HTR-8/SVneo (cell line): ENCODE data around the gene WWP2.
"Not testable (repeated sequence)": the region's sequence is repeated elsewhere in the genome, so short reads cannot be mapped to it uniquely, and the experiment has no call there.

Experiments used
- DNase-seq: peaks from one replicate; pipeline ENCODE4 v3.0.0; 2011; ENCODE audit warnings: low spot score, mixed read lengths; ENCODE audit not compliant: insufficient read length
- FAIRE-seq: peaks from 2 replicates; lab custom pipeline; 2011; peaks lifted over from hg19 to GRCh38; lab: Jason Lieb, UNC

WWP2 gene

DNA sequence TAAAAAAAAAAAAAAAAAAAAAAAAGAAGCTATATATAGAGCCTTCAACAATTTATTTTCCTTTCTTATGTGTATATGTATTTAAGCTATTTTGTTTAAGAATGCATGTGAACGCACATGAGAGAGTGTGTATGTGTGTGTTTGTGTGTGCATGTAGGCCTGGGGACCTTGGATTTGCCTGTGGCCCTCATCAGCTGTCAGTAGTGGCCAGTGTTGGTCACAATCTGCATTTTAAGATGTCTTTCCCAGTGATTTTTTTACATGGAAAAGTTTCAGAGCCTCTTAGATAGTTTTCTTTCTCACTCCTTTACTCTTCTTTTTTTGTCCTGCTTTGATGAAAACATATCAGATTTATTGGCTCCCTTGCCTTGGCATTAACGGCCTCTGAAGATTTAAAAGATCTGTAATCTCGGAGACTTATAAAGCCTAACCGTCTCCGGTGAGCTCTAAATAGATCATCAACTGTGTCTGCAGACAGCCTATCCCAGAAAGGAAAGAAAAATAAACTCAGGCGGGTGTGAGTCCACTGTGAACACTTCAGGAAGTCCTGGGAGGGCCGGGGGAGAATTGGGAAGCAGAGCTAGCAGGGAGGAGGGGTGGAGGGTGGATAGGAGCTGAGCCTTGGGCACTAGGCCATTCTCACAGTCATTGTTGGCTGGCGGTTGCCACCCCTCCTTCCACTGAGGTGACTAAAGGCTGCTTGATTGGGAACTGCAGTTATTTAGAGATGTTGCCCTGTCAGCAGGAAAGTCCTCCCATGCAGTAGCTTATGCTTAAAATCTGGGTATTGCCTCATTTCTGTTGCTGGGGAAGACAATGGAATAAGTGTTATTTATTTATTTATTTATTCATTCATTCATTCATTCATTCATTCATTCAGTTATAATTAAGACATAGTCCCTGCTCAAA, 86.8 kb downstream of the WWP2 start:
- FAIRE-seq (no peak), DNase-seq (peak; percentile 23)

DNA sequence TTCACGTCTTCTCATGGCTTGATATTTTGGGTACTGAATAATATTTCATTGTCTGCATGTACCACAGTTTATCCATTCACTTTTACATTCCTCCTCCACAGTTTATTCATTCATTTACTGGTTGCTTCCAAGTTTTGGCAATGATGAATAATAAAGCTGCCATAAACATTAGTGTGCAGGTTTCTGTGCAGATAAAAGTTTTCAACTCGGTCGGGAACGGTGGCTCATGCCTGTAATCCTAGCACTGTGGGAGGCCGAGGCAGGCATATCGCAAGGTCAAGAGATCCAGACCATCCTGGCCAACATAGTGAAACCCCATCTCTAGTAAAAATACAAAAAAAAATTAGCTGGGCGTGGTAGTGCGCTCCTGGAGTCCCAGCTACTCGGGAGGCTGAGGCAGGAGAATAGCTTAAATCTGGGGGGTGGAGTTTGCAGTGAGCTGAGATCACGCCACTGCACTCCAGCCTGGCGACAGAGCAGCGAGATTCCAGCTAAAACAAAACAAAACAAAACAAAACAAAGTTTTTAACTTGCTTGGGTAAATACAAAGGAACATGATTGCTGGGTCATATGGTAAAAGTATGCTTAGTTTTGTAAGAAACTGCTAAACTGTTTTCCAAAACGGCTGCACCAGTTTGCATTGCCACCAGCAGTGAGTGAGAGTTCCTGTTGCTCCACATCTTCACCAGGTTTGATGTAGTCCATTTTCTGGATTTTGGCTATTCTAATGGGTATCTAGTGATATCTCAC, 89.5 kb downstream of the WWP2 start:
- peak; percentile 55 for FAIRE-seq

DNA sequence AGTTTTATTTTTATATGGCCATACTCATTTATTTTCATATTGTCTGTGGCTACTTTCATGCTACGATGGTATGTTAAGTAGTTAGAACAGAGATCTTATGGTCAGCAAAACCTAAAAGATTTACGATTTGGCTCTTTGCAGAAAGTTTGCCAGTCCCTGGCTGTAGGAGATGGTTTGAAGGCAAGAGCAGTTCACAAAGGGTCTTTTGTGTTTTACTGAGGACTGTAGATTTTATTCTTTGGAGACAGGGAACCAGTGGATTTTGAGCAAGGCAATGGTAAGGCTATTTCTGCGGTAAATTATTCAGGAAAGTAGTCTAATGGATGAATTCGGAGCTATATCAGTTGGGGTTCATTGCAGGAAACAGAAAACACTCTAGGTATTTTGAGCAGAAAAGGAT, 90.7 kb downstream of the WWP2 start:
- DNase-seq: no peak
- no peak for FAIRE-seq

More for the DNA sequence above, 89.5 kb downstream of the WWP2 start:
- no peak for DNase-seq

GRCh38 chr16:69853481-69853880, 91.3 kb downstream of the WWP2 start:
- no peak for FAIRE-seq
- no peak for DNase-seq

DNA sequence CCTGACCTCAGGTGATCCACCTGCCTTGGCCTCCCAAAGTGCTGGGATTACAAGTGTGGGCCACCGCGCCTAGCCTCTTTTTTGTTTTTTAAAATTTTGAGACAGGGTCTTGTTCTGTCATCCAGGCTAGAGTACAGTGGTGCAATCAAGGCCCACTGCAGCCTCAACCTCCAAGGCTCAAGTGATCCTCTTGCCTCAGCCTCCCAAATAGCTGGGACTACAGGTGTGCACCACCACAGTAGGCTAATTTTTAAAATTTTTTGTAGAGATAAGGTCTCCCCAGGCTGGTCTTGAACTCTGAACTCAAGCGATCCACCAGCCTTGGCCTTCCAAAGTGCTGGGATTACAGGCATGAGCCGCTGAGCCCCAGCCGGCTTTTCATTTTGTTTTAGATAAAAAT, 92.6 kb downstream of the WWP2 start:
- not testable (repeated sequence) for FAIRE-seq, DNase-seq

GRCh38 chr16:69855592-69855991, 93.5 kb downstream of the WWP2 start:
- DNase-seq: no peak
- FAIRE-seq: no peak

DNA sequence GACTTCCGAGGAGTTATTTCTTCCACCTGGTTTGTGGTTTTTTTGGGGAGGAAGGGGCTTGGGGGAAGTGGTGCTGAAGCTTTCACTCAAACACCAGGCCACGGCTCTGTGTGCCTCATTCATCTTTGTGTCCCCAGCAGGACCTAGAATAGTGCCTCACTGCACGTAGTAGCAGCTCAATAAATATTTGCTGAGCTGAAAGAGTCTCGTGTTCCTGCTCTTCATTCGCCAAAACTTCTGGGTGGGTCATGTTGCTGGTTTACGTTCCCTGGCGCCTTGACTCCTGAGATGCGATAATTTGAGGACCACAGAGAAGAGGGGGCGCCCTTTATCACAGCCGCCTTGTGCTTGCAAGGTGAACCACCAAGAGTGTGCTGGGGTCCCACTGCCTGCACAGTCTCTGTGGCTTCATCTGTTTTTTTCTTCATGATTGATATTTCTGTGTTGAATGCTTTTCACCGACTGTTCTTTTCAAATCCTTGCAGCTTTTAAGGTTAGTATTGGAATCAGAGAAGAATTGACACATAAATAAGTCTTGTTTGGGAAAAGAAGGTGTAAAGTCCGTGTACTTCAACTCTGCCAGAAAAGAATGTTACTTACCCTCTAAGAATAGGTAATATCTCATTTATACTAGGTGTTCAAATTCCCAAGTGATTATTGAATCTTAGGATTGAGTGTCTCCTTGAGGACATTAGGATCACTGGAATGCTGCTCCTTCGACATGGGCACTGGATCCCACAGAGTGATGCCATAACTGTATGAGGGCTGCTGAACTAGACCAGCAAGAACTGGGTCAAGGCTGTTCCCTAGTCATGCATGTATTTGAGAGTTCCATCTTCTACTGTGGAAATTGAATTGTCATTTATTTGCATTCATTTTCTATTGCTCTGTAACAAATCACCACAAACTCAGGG, 96.3 kb downstream of the WWP2 start:
- no peak for FAIRE-seq
- DNase-seq: no peak

GRCh38 chr16:69859105-69859989, 97.2 kb downstream of the WWP2 start:
- FAIRE-seq: peak; percentile 80
- DNase-seq: peak; percentile 66

GRCh38 chr16:69860233-69861231, 98.4 kb downstream of the WWP2 start:
- FAIRE-seq: peak; percentile 68
- no peak for DNase-seq

GRCh38 chr16:69861292-69862030, 99.3 kb downstream of the WWP2 start:
- no peak for DNase-seq

DNA sequence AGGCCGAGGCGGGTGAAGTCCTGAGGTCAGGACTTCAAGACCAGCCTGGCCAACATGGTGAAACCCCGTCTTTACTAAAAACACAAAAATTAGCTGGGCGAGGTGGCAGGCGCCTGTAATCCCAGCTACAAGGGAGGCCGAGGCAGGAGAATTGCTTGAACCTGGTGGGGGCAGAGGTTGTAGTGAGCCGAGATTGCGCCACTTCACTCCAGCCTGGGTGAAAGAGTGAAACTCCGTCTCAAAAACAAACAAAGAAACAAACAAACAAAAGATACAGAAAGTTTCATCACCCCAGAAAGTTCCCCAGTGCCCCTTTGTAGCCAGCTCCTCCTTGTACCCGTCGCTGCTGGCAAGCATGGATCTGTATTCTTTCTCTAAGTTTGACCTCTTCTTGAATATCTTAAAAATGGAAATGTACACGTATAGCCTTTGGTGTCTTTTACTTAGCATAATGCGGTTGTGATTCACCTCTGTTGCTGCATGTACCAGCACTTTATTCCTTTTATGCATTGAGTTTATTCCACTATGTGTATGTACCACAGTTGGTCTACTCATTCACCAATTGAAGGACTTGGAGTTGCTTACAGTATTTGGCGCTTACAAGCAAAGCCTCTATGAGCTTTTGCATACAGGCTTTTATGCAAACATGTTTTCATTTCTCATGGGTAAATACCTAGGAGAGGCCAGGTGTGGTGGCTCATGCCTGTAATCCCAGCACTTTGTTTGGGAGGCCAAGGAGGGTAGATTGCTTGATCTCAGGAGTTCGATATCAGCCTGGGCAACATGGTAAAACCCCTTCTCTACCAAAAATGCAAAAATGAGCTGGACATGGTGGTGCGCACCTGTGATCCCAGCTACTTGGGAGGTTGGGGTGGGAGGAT, 101.5 kb downstream of the WWP2 start:
- DNase-seq (no peak), FAIRE-seq (no peak)

More at GRCh38 chr16:69861292-69862030, 99.3 kb downstream of the WWP2 start:
- FAIRE-seq: no peak

GRCh38 chr16:69865701-69866100, 103.6 kb downstream of the WWP2 start:
- peak; percentile 64 for DNase-seq
- FAIRE-seq: peak; percentile 96

DNA sequence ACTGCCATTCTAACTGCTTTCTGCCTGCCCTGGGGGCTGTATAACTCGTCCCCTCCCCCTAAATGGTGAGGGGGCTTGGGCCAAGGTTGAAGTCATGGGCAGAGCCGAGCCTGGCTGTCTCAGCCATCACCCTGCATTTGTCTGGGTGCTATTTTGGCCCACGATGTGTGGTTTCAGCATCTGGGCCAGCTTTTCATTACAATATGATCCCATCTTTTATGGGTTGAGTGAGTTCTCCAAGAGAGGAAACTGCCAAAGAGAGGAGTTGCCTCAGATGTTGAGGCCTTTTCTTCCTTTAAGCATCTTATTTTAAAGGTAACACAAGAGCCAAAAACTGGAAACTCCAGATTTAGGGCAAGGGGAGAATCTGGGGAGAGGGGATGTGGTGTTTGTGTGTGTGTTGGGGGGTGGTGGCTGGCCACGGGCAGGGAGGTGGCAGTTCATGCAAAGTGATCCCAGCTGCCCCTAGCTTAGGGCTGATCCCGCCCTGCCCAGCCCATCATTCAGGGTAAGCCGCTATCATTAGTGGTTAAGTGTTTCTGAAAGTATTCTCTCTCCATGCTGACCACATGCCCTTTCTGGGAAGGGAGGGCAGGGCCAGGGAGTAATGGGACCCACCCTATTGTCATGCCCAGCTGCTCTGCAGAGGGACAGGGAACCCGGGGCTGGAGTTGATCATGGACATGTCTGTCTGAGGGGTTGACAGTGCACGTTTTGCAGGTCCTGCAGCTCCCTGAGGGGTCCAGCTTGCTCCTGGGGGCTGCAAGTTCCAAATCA, 105.8 kb downstream of the WWP2 start:
- FAIRE-seq (no peak), DNase-seq (no peak)

DNA sequence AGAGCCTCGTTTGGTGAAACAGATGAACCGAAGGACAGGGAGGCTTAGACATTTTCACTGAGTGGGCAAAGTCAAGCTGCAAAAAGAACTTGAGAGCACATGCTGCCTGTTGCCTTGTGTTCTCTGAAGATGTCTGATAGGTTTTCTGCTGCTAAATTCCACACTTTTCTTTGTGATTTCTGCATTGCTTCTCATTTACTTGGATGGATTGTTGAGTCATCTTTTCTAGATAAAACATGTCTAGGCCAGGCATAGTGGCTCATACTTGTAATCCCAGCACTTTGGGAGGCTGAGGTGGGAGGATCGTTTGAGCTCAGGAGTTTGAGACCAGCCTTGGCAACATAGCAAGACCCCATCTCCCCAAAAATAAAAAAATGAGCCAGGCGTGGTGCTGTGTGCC, 108.6 kb downstream of the WWP2 start:
- FAIRE-seq (peak; percentile 54), DNase-seq (no peak)

- FAIRE-seq (no peak), DNase-seq (no peak)
Measured at GRCh38 chr16:69871708-69872107, 109.6 kb downstream of the WWP2 start.

DNA sequence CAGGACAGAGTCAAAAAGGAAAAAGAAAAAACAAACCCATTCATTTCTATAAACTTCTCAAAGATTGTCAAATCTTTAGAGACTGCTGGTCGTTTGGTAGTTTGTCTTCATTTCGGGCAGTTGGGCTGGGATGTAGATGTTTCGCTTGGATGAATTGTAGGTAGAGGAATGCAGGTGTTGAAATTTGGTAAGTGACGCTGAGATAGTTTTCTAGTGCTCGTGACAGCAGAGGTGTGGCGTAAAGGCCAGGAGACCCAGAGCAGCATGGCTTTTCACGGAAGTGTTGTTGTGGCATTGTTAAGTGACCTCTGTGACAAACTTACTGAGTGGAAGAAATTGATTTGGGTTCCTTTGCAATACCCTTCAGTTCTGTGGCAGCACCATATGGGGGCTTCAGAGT, 110.8 kb downstream of the WWP2 start:
- no peak for DNase-seq
- FAIRE-seq: no peak
